ENCODE data around the gene CDT1. TPM values are rescaled to one million over a fixed set of nuclear protein-coding genes. Genes with fewer than 3 reads are reported as not detected.

CDT1 gene
- total RNA-seq, 1 donor from 2014 or later: 16.2 TPM

GRCh38 chr16:88763502-88764053, 40.0 kb upstream of the CDT1 start:
- H3K9me3 Mint-ChIP-seq (ENCODE audit: unreplicated experiment): no peaks in the 10 kb centered on the region
- H3K36me3 Mint-ChIP-seq (ENCODE audit: low read depth, unreplicated experiment): peaks cover 12% of the 10 kb centered on the region
- peak overlapping the region; percentile 12 for H3K27ac Mint-ChIP-seq (ENCODE audit: unreplicated experiment)
- TF ChIP-seq CTCF (IDR thresholded peaks at IDR 0.05; ENCODE audit: unreplicated experiment): no peak
- peaks cover 6% of the 10 kb centered on the region for H3K27me3 Mint-ChIP-seq (ENCODE audit: unreplicated experiment)
- no peak overlapping the region for H3K4me3 Mint-ChIP-seq (ENCODE audit: unreplicated experiment)
- H3K4me1 Mint-ChIP-seq (ENCODE audit: unreplicated experiment): peaks cover 36% of the 10 kb centered on the region
- peak; percentile 46 for DNase-seq (ENCODE audit: low spot score)

GRCh38 chr16:88764080-88764479, 39.5 kb upstream of the CDT1 start:
- Mint-ChIP-seq H3K27me3 (ENCODE audit: unreplicated experiment) (peaks cover 8% of the 10 kb centered on the region), H3K9me3 (ENCODE audit: unreplicated experiment) (no peaks in the 10 kb centered on the region), H3K4me3 (ENCODE audit: unreplicated experiment) (no peak overlapping the region), H3K27ac (ENCODE audit: unreplicated experiment) (no peak overlapping the region), H3K36me3 (ENCODE audit: low read depth, unreplicated experiment) (peaks cover 8% of the 10 kb centered on the region), H3K4me1 (ENCODE audit: unreplicated experiment) (peaks cover 33% of the 10 kb centered on the region)
- TF ChIP-seq CTCF (IDR thresholded peaks at IDR 0.05; ENCODE audit: unreplicated experiment): no peak
- DNase-seq (ENCODE audit: low spot score): no peak

GRCh38 chr16:88764913-88765349, 38.7 kb upstream of the CDT1 start:
- Mint-ChIP-seq H3K4me1 (ENCODE audit: unreplicated experiment) (peaks cover 31% of the 10 kb centered on the region), H3K36me3 (ENCODE audit: low read depth, unreplicated experiment) (peaks cover 8% of the 10 kb centered on the region), H3K27ac (ENCODE audit: unreplicated experiment) (no peak overlapping the region), H3K4me3 (ENCODE audit: unreplicated experiment) (no peak overlapping the region), H3K27me3 (ENCODE audit: unreplicated experiment) (peaks cover 10% of the 10 kb centered on the region), H3K9me3 (ENCODE audit: unreplicated experiment) (no peaks in the 10 kb centered on the region)
- TF ChIP-seq CTCF (IDR thresholded peaks at IDR 0.05; ENCODE audit: unreplicated experiment): no peak
- no peak for DNase-seq (ENCODE audit: low spot score)

GRCh38 chr16:88766975-88767374, 36.6 kb upstream of the CDT1 start:
- Mint-ChIP-seq H3K27me3 (ENCODE audit: unreplicated experiment) (peaks cover 8% of the 10 kb centered on the region), H3K27ac (ENCODE audit: unreplicated experiment) (peak overlapping the region; percentile 25), H3K4me1 (ENCODE audit: unreplicated experiment) (peaks cover 29% of the 10 kb centered on the region)

More at GRCh38 chr16:88766975-88767374, 36.6 kb upstream of the CDT1 start:
- no peaks in the 10 kb centered on the region for H3K9me3 Mint-ChIP-seq (ENCODE audit: unreplicated experiment)
- peak overlapping the region; percentile 40 for H3K4me3 Mint-ChIP-seq (ENCODE audit: unreplicated experiment)
- peaks cover 8% of the 10 kb centered on the region for H3K36me3 Mint-ChIP-seq (ENCODE audit: low read depth, unreplicated experiment)
- TF ChIP-seq CTCF (IDR thresholded peaks at IDR 0.05; ENCODE audit: unreplicated experiment): no peak
- DNase-seq (ENCODE audit: low spot score): no peak

Measured in endothelial cell (in vitro differentiated cells).